Stimulated activated naive CD8-positive, alpha-beta T cell treated with anti-CD3 and anti-CD28 coated beads, Interleukin-15, Interleukin-2, amounts not matched to agents 100 U/mL and 50 U/mL, for 24 hours (primary cell): ENCODE results near the gene MICAL1.
A peak's percentile ranks its signal among the peaks of the same experiment; 100 is the strongest.

Experiments used
- ATAC-seq: fragments of 150-1000 bp; cut with Tn5 transposase; one replicate; pipeline ENCODE4 v1.10.0; 2021
- DNase-seq: peaks from one replicate; pipeline ENCODE4 v3.0.0; 2021

The MICAL1 gene

GRCh38 chr6:109454496-109455436 is 806 bp downstream of the MICAL1 start:
- ATAC-seq (peak; percentile 51), DNase-seq (peak; percentile 76)

GRCh38 chr6:109453594-109454495 is 1.7 kb downstream of the MICAL1 start:
- ATAC-seq (no peak), DNase-seq (no peak)

GRCh38 chr6:109453156-109453555 is 2.4 kb downstream of the MICAL1 start:
- ATAC-seq: no peak
- DNase-seq: no peak

GRCh38 chr6:109452181-109452580 is 3.4 kb downstream of the MICAL1 start:
- no peak for DNase-seq
- ATAC-seq: no peak

GRCh38 chr6:109451376-109451775 is 4.2 kb downstream of the MICAL1 start:
- DNase-seq: no peak

GRCh38 chr6:109450801-109451200 is 4.8 kb downstream of the MICAL1 start:
- DNase-seq (no peak), ATAC-seq (no peak)

More at GRCh38 chr6:109451376-109451775, 4.2 kb downstream of the MICAL1 start:
- no peak for ATAC-seq

- no peak for DNase-seq
These were observed 5.5 kb downstream of the MICAL1 start for GRCh38 chr6:109449795-109450673.

GRCh38 chr6:109449064-109449794 is 6.3 kb downstream of the MICAL1 start:
- no peak for ATAC-seq
- no peak for DNase-seq

More at GRCh38 chr6:109449795-109450673, 5.5 kb downstream of the MICAL1 start:
- peak; percentile 28 for ATAC-seq

GRCh38 chr6:109448615-109449014 is 7.0 kb downstream of the MICAL1 start:
- ATAC-seq (no peak), DNase-seq (no peak)

- ATAC-seq (no peak), DNase-seq (no peak)
These were observed 7.6 kb downstream of the MICAL1 start for GRCh38 chr6:109447878-109448555.

GRCh38 chr6:109447087-109447486 is 8.5 kb downstream of the MICAL1 start:
- DNase-seq: no peak
- no peak for ATAC-seq

GRCh38 chr6:109446541-109446940 is 9.0 kb downstream of the MICAL1 start:
- ATAC-seq (no peak), DNase-seq (no peak)

GRCh38 chr6:109446072-109446471 is 9.5 kb downstream of the MICAL1 start:
- DNase-seq (no peak), ATAC-seq (no peak)

GRCh38 chr6:109445382-109445781 is 10.2 kb downstream of the MICAL1 start:
- no peak for ATAC-seq
- no peak for DNase-seq

GRCh38 chr6:109443425-109443950 is 12.1 kb downstream of the MICAL1 start:
- DNase-seq (no peak), ATAC-seq (no peak)

- ATAC-seq: no peak
- no peak for DNase-seq
These were observed 13.1 kb downstream of the MICAL1 start for GRCh38 chr6:109442393-109442924.

GRCh38 chr6:109441069-109441816 is 14.3 kb downstream of the MICAL1 start:
- ATAC-seq: peak; percentile 7
- DNase-seq: peak; percentile 47

- peak; percentile 88 for ATAC-seq
- peak; percentile 86 for DNase-seq
These were observed 15.1 kb downstream of the MICAL1 start, which contains the start of the genes PPIL6 and SMPD2 for GRCh38 chr6:109440331-109441068. Gene PPIL6 (minus strand): TSS chr6:109440628. CDS start chr6:109440590, 38 bp downstream. Gene SMPD2 (plus strand): TSS chr6:109440724. CDS start chr6:109441122, 398 bp downstream.
